A549 (cell line): ENCODE data around the gene GNAT2. TPM values are rescaled to one million over a fixed set of nuclear protein-coding genes. Genes with fewer than 3 reads are reported as not detected.

ENCODE experiments used
- ATAC-seq, 2 experiments: fragments of 200-7000 bp in 1 of 2; fragments of >200 bp in 1 of 2; cut with Nextera tagmentation in 1 of 2; cut with Tn5 transposase in 1 of 2; 3 replicates each; pipeline versions ENCODE4 v1.8.0 to v1.9.1; 2018 to 2020; ENCODE audit warnings: mild to moderate bottlenecking in 1 of 2, moderate library complexity in 1 of 2
- CTCF ChIA-PET: fragments of 300-600 bp; sonication (Branson Sonifier 250); formaldehyde crosslinking; extraction: SDS; loops from one replicate; lab custom pipeline; 2021; ENCODE audit warnings: antibody characterized with exemption, inconsistent platforms; lab: Yijun Ruan, JAX
- POLR2A ChIA-PET: fragments of 350-600 bp; formaldehyde crosslinking; extraction: SDS; loops from one replicate; lab custom pipeline; 2021; ENCODE audit warnings: antibody characterized with exemption, inconsistent platforms; lab: Yijun Ruan, JAX
- DNase-seq, 2 experiments: peaks; one replicate each; pipeline versions ENCODE4 v3.0.0 to v3.0.0-alpha.2; 2011 to 2016; ENCODE audit warnings: low read depth in 1 of 2, low spot score in 1 of 2
- FAIRE-seq: peaks from 2 replicates; lab custom pipeline; 2011; peaks lifted over from hg19 to GRCh38; lab: Jason Lieb, UNC
- H3K27ac ChIP-seq, 2 experiments: fragments of >200 bp; sonication (Bioruptor Twin); formaldehyde crosslinking; 3 replicates each; pipeline ENCODE4 v1.5.1; 2016 to 2017
- H3K4me1 ChIP-seq: fragments of >200 bp; sonication (Bioruptor Twin); formaldehyde crosslinking; 3 replicates; pipeline ENCODE4 v1.6.1; 2016
- H3K4me2 ChIP-seq: fragments of >200 bp; sonication (Bioruptor Twin); formaldehyde crosslinking; 3 replicates; pipeline ENCODE4 v1.6.1; 2016
- H3K4me3 ChIP-seq: fragments of >200 bp; sonication (Bioruptor Twin); formaldehyde crosslinking; 3 replicates; pipeline ENCODE4 v1.5.1; 2016
- H3K9me3 ChIP-seq: fragments of >200 bp; sonication (Bioruptor Twin); formaldehyde crosslinking; 3 replicates; pipeline ENCODE4 v1.6.1; 2016
- BHLHE40 ChIP-seq: IDR thresholded peaks from 2 replicates; pipeline ENCODE4 v1.6.1; 2012; ENCODE audit warnings: low read depth, low read length, inconsistent platforms
- CBX2 ChIP-seq: fragments of 200-600 bp; sonication (generic); IDR thresholded peaks from 2 replicates; pipeline ENCODE4 v1.6.1; 2016; ENCODE audit warnings: low read depth, mild to moderate bottlenecking, borderline replicate concordance
- CBX8 ChIP-seq: fragments of 200-600 bp; sonication (generic); IDR thresholded peaks from 2 replicates; pipeline ENCODE4 v1.6.1; 2016
- CHD2 ChIP-seq: fragments of 150-350 bp; IDR thresholded peaks from 2 replicates; pipeline ENCODE4 v1.6.1; 2014; ENCODE audit warnings: low read length; ENCODE audit not compliant: partially characterized antibody
- EHMT2 ChIP-seq: fragments of 200-600 bp; sonication (generic); IDR thresholded peaks from 2 replicates; pipeline ENCODE4 v1.6.1; 2016; ENCODE audit warnings: antibody characterized with exemption, low read depth, mild to moderate bottlenecking, moderate library complexity
- EP300 ChIP-seq, 2 experiments: fragments of >200 bp; sonication (Bioruptor Twin); formaldehyde crosslinking; IDR thresholded peaks; 2 replicates in 1 of 2; 3 replicates in 1 of 2; pipeline ENCODE4 v1.6.1; 2016 to 2017
- FOSL2 ChIP-seq, 2 experiments: fragments of 450-650 bp in 1 of 2; fragments of >200 bp in 1 of 2; sonication (Bioruptor Twin) in 1 of 2; formaldehyde crosslinking; IDR thresholded peaks; 2 replicates each; pipeline versions ENCODE4 v1.5.0 to v1.6.1; 2016 to 2020; ENCODE audit warnings: mild to moderate bottlenecking in 1 of 2, moderate library complexity in 1 of 2
- GATA3 ChIP-seq: IDR thresholded peaks from 2 replicates; pipeline ENCODE4 v1.6.1; 2012; ENCODE audit warnings: borderline replicate concordance
- HOXA7 ChIP-seq: fragments of 250-450 bp; sonication (Bioruptor Pico); IDR thresholded peaks from 2 replicates; pipeline ENCODE4 v1.5.0; 2020; ENCODE audit warnings: mild to moderate bottlenecking, moderate library complexity
- HOXB5 ChIP-seq: fragments of 250-450 bp; sonication (Bioruptor Pico); IDR thresholded peaks from 2 replicates; pipeline ENCODE4 v1.5.0; 2020; ENCODE audit warnings: mild to moderate bottlenecking, moderate library complexity
- KDM5A ChIP-seq: fragments of 200-600 bp; sonication (generic); IDR thresholded peaks from 2 replicates; pipeline ENCODE4 v1.6.1; 2016; ENCODE audit warnings: antibody characterized with exemption, mild to moderate bottlenecking
- MAFK ChIP-seq: fragments of 450-650 bp; IDR thresholded peaks from 2 replicates; pipeline ENCODE4 v1.6.1; 2014; ENCODE audit not compliant: partially characterized antibody
- MYC ChIP-seq: IDR thresholded peaks from 2 replicates; pipeline ENCODE4 v1.6.1; 2012; ENCODE audit warnings: mild to moderate bottlenecking, inconsistent platforms, low read length, improper control_type of control experiment, borderline replicate concordance
- NFE2L2 ChIP-seq: fragments of 150-350 bp; conservative IDR thresholded peaks from 2 replicates; pipeline ENCODE4 v1.6.1; 2014; ENCODE audit warnings: low read length
- NPAS2 ChIP-seq: fragments of 250-450 bp; sonication (Bioruptor Pico); IDR thresholded peaks from 2 replicates; pipeline ENCODE4 v1.8.0; 2022; ENCODE audit warnings: mild to moderate bottlenecking, moderate library complexity, borderline replicate concordance
- NR3C1 ChIP-seq: fragments of >200 bp; sonication (Bioruptor Twin); formaldehyde crosslinking; IDR thresholded peaks from 3 replicates; pipeline ENCODE4 v1.6.1; 2017
- POLR2AphosphoS2 ChIP-seq: conservative IDR thresholded peaks from 2 replicates; pipeline ENCODE4 v1.6.1; 2012; ENCODE audit warnings: low read length, improper control_type of control experiment, inconsistent platforms
- TP53 ChIP-seq: fragments of 250-450 bp; sonication (Bioruptor Pico); IDR thresholded peaks from 2 replicates; pipeline ENCODE4 v1.5.0; 2021; ENCODE audit warnings: mild to moderate bottlenecking, moderate library complexity
- ZC3H11A ChIP-seq: fragments of 450-650 bp; IDR thresholded peaks from 2 replicates; pipeline ENCODE4 v1.6.1; 2014; ENCODE audit warnings: antibody characterized with exemption, mild to moderate bottlenecking
- WGBS: methylation state at CpG from one replicate; pipeline ENCODE4 v1.1.6; 2017; ENCODE audit errors: missing lambda C conversion rate; 5-methylcytosine and 5-hydroxymethylcytosine counted together
- polyA plus RNA-seq, 4 experiments: library from polyadenylated mRNA; depleted of rRNA in 3 of 4; stranded (reverse); fragments of >200 nt; fragmentation: RNase III in 1 of 4; extraction: RNeasy Plus Mini Kit Qiagen cat#74134 plus additional on column Dnase treatment in 1 of 4; gene quantifications; 2 replicates in 3 of 4; 3 replicates in 1 of 4; pipeline ENCODE4 v1.2.3, GENCODE V29; 2011 to 2017
- TF ChIP-seq, protein P1 (sequence below): fragments of >200 bp; sonication (Bioruptor Twin); formaldehyde crosslinking; IDR thresholded peaks from 3 replicates; pipeline ENCODE4 v1.5.1; 2016
- TF ChIP-seq, protein P2 (sequence below): fragments of >200 bp; sonication (Bioruptor Twin); formaldehyde crosslinking; IDR thresholded peaks from 3 replicates; pipeline ENCODE4 v1.6.1; 2016
- TF ChIP-seq, protein P3 (sequence below): fragments of >200 bp; sonication (Bioruptor Twin); formaldehyde crosslinking; IDR thresholded peaks from 2 replicates; pipeline ENCODE4 v1.6.1; 2016
- TF ChIP-seq, protein P4 (sequence below): fragments of 450-650 bp; IDR thresholded peaks from 2 replicates; pipeline ENCODE4 v1.6.1; 2014; ENCODE audit warnings: antibody characterized with exemption

Gene GNAT2
- polyA plus RNA-seq, 2 of the 4 experiments (the other 2 are of a cell fraction), result 0.16 to 0.25 TPM

DNA sequence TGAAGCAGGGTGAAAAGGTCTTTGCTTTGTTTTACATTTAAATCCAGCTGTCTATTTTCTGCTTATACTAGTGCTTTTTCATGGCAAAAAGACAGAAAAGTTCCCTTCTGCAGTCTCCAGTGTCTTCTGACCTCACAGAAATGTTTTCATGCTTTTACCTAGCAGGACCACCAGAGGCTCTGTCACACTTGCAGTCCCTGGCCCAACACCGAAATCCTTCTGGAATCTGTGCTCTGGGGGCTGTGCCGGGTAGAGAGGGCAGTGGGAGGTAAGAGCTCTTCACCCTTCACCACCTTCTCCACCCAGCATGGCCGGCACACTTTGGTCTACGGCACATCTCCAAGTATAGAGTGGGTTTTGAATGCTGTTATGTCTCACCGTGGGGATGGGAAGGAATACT lies 20.8 kb downstream of the GNAT2 start:
- CTCF ChIA-PET, result interaction anchor here (0.7 to 2.3 kb wide), 5 partner anchors 18 to 66 kb away, joined by 3 to 5 read pairs (median 4); partner anchors contain the start of genes AMPD2 and GNAT2

DNA sequence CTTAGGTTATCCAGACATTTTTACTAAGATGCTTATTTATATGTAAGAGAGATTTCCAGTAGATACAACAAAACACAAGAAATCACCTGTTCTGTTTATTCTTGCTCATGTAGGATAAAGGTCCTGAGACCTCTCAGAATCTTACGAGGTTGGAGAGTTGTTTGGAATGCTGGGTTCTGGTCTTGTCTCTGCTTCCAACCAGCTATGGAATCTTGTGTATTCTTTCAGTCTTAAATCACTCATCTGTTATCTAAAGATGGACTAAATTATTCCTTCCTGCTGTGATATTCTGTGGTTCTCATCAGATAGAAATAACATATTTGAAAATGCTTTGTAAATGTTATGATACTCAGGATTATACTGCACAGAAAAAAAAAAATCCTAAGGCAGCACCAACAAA lies 21.3 kb downstream of the GNAT2 start:
- FAIRE-seq, result no peak
- 73% methylated on average over 1 of the region's 1 CpG for WGBS
- no peak for DNase-seq
- H3K4me2 ChIP-seq, result no peak overlapping the region
- ChIA-PET CTCF (interaction anchor here (0.7 to 2.3 kb wide), 4 partner anchors 19 to 66 kb away, joined by 3 to 5 read pairs (median 4); partner anchors contain the start of genes AMPD2 and GNAT2), POLR2A (no interaction called here)
- no peak for TF ChIP-seq GATA3
- TF ChIP-seq BHLHE40, result no peak
- no peak for TF ChIP-seq POLR2AphosphoS2
- TF ChIP-seq NPAS2, result no peak
- TF ChIP-seq, protein P1, sequence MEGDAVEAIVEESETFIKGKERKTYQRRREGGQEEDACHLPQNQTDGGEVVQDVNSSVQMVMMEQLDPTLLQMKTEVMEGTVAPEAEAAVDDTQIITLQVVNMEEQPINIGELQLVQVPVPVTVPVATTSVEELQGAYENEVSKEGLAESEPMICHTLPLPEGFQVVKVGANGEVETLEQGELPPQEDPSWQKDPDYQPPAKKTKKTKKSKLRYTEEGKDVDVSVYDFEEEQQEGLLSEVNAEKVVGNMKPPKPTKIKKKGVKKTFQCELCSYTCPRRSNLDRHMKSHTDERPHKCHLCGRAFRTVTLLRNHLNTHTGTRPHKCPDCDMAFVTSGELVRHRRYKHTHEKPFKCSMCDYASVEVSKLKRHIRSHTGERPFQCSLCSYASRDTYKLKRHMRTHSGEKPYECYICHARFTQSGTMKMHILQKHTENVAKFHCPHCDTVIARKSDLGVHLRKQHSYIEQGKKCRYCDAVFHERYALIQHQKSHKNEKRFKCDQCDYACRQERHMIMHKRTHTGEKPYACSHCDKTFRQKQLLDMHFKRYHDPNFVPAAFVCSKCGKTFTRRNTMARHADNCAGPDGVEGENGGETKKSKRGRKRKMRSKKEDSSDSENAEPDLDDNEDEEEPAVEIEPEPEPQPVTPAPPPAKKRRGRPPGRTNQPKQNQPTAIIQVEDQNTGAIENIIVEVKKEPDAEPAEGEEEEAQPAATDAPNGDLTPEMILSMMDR, result no peak
- no peak for TF ChIP-seq MAFK
- H3K4me1 ChIP-seq, result no peaks in the 10 kb centered on the region
- H3K4me3 ChIP-seq, result no peak overlapping the region
- no peak for ATAC-seq
- H3K9me3 ChIP-seq, result no peaks in the 10 kb centered on the region
- H3K27ac ChIP-seq, result no peak overlapping the region

More for the DNA sequence above, 20.8 kb downstream of the GNAT2 start:
- Histone ChIP-seq H3K4me2 (no peak overlapping the region), H3K4me3 (no peak overlapping the region)
- FAIRE-seq (no peak), DNase-seq (no peak), ATAC-seq (peak; percentile 34 to 74; a peak in 3 of 6 replicates)
- POLR2A ChIA-PET, result no interaction called here
- TF ChIP-seq, protein P2, sequence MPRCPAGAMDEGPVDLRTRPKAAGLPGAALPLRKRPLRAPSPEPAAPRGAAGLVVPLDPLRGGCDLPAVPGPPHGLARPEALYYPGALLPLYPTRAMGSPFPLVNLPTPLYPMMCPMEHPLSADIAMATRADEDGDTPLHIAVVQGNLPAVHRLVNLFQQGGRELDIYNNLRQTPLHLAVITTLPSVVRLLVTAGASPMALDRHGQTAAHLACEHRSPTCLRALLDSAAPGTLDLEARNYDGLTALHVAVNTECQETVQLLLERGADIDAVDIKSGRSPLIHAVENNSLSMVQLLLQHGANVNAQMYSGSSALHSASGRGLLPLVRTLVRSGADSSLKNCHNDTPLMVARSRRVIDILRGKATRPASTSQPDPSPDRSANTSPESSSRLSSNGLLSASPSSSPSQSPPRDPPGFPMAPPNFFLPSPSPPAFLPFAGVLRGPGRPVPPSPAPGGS, result no peak
- TF ChIP-seq NPAS2 (no peak), HOXA7 (CRISPR knock-in tag) (no peak)
- TF ChIP-seq, all 56 proteins: peak for 0
- Histone ChIP-seq H3K27ac (no peak overlapping the region), H3K9me3 (no peaks in the 10 kb centered on the region), H3K4me1 (no peaks in the 10 kb centered on the region)
- WGBS, result 92% methylated on average over 5 of the region's 5 CpGs

DNA sequence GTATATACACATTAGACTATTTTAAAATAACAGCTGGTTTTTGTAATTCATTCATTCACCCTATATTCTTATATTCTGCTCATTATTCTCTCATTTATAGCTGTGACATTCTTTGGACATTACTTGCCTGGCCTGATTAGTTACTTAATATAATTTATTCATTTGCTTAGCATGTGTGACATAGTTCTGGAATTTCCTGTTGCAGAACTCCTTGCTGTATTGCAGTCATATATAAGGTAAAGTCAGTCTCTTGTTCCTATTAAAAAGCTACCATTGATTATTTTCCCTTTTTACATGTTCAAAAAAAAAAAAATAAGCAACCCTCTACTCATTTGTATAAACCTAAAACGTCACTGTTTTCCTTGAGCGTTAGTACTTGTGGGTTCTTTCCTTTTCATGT lies 23.9 kb downstream of the GNAT2 start:
- DNase-seq (no peak), ATAC-seq (no peak), FAIRE-seq (no peak)
- ChIA-PET POLR2A (no interaction called here), CTCF (interaction anchor here (0.7 to 1.4 kb wide), 2 partner anchors 10 to 19 kb away, joined by 3 to 5 read pairs; no protein-coding TSS in a partner anchor)
- no peak overlapping the region for H3K4me2 ChIP-seq
- TF ChIP-seq, protein P3, sequence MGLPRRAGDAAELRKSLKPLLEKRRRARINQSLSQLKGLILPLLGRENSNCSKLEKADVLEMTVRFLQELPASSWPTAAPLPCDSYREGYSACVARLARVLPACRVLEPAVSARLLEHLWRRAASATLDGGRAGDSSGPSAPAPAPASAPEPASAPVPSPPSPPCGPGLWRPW, result no peak
- no peak for TF ChIP-seq CBX2
- TF ChIP-seq NR3C1, result no peak
- TF ChIP-seq KDM5A, result no peak
- TF ChIP-seq, protein P4, sequence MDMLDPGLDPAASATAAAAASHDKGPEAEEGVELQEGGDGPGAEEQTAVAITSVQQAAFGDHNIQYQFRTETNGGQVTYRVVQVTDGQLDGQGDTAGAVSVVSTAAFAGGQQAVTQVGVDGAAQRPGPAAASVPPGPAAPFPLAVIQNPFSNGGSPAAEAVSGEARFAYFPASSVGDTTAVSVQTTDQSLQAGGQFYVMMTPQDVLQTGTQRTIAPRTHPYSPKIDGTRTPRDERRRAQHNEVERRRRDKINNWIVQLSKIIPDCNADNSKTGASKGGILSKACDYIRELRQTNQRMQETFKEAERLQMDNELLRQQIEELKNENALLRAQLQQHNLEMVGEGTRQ, result no peak
- TF ChIP-seq GATA3, result no peak
- no peak for TF ChIP-seq TP53 (CRISPR knock-in tag)
- 90% methylated on average over 2 of the region's 2 CpGs for WGBS
- H3K27ac ChIP-seq, result no peak overlapping the region
- no peak overlapping the region for H3K4me3 ChIP-seq
- no peaks in the 10 kb centered on the region for H3K9me3 ChIP-seq
- H3K4me1 ChIP-seq, result no peaks in the 10 kb centered on the region

DNA sequence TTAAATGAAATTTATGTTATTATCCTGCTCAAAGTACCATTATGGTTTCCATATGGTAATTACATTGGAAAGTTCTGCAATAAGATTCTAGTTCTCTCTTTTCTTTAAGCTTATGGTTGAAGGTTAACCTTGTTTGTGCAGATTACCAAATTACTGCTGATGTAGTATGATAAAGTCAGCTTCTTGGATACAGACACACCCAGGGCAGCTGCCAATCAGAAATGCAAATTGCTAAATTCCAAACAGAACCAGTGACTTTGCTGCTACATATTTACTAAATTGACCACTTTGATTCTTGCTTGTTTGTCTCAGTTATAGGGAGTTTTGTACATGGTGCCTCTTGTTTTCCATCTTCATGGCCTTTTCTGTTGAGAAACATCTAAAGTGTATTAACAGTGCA lies 26.5 kb downstream of the GNAT2 start:
- POLR2A ChIA-PET, result no interaction called here

More for the DNA sequence above, 26.5 kb downstream of the GNAT2 start:
- Histone ChIP-seq H3K9me3 (no peaks in the 10 kb centered on the region), H3K4me1 (no peaks in the 10 kb centered on the region), H3K4me2 (no peak overlapping the region), H3K4me3 (no peak overlapping the region), H3K27ac (no peak overlapping the region)
- FAIRE-seq (no peak), DNase-seq (no peak), ATAC-seq (no peak)
- TF ChIP-seq HOXB5 (CRISPR knock-in tag) (no peak), EP300 (IDR thresholded peaks at IDR 0.05) (no peak), FOSL2 (IDR thresholded peaks at IDR 0.05) (no peak), FOSL2 (CRISPR knock-in tag; IDR thresholded peaks at IDR 0.05) (no peak), NPAS2 (no peak), CHD2 (no peak), ZC3H11A (no peak), NFE2L2 (no peak), MYC (no peak), CBX8 (no peak), EHMT2 (no peak)
- TF ChIP-seq, protein P4, result no peak
- CTCF ChIA-PET, result no interaction called here
